ENCODE measurements around the gene NUDT8.
"Not testable (repeated sequence)": the region's sequence is repeated elsewhere in the genome, so short reads cannot be mapped to it uniquely, and the experiment has no call there.

NUDT8 gene

DNA sequence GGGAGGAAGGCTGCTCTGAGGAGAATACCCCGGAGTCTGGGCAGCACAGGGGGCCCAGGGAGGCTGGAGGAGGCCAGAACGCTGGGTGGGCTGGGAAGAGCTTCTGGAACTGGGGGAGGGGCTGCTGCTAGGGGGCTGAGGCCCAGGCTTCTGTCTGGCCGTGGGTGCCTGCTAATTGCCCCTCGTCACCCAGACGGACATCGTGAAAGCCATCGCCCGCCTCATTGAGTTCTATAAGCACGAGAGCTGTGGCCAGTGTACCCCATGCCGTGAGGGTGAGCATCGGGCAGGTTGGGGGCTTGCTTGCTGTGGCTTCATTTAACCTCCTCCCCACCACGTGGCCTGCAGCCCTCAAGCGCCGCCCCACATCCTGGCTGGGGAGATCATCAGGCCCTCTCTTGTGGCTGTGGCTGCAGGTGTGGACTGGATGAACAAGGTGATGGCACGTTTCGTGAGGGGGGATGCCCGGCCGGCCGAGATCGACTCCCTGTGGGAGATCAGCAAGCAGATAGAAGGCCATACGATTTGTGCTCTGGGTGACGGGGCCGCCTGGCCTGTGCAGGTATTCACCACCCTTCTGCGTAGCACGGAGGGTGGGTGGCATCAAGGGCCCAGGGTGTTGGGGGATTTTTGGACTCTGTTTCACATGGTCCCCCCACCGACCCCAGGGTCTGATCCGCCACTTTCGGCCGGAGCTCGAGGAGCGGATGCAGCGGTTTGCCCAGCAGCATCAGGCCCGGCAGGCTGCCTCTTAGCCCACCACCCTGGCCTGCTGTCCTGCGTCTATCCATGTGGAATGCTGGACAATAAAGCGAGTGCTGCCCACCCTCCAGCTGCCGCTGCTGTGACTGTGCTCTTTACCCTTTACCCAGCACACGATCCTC, 17.8 kb downstream of the NUDT8 start:
- no peak for DNase-seq (ENCODE audit: low read depth)

- DNase-seq (ENCODE audit: low read depth) = no peak
Observed at GRCh38 chr11:67611165-67611564, 18.6 kb downstream of the NUDT8 start.

DNA sequence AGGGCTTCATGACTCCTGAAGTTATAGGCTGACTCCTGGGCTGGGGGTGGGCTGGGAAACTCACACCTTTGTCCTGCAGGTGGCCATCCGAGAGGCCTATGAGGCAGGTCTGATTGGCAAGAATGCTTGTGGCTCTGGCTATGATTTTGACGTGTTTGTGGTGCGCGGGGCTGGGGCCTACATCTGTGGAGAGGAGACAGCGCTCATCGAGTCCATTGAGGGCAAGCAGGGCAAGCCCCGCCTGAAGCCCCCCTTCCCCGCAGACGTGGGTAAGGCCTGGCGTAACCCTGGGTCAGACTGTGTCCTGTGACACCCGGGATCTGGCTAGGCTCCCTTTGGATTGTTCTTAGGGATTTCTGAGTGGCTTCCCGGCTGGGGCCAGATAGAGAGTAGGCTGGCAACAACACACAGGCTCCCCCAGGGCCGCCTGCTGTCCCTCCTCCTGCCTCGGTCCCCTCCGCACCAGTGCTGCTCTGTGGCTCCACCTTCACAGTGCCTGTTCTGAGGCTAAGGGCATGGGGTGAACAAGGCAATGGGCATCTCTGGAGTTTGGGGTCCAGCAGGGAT, 19.4 kb downstream of the NUDT8 start:
- no peak for DNase-seq (ENCODE audit: low read depth)

GRCh38 chr11:67609316-67609715, 20.4 kb downstream of the NUDT8 start:
- no peak for DNase-seq (ENCODE audit: low read depth)

- no peak for DNase-seq (ENCODE audit: low read depth)
Observed at GRCh38 chr11:67608486-67608885, 21.3 kb downstream of the NUDT8 start.

DNA sequence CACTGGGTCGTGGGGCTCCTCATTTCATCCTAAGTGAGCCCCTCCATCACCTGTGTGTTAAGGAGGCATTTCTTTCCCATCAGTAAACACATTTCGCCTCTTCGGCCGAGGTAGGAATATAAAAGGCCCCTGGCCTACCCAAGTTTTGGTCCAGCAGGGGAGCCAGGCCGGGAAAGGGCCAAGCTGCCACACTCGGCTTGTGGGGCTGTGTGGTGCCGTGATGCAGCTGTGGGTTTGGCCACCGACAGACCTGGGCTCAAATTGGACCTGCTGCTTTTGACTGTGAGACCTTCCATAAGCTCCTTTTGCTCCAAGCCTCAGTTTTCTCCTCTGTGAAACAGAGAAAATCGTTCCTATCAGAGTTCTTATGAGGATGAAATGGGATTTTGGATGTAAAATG, 22.2 kb downstream of the NUDT8 start:
- no peak for DNase-seq (ENCODE audit: low read depth)

- DNase-seq (ENCODE audit: low read depth) = peak; percentile 74
Observed at GRCh38 chr11:67606492-67607295, 23.0 kb downstream of the NUDT8 start, which contains the start of gene NDUFV1. Gene NDUFV1 (plus strand): TSS chr11:67606936. CDS start chr11:67607005, 69 bp downstream.

GRCh38 chr11:67606093-67606491, 23.6 kb downstream of the NUDT8 start:
- DNase-seq (ENCODE audit: low read depth) = no peak

- DNase-seq (ENCODE audit: low read depth) = no peak
Observed at GRCh38 chr11:67605231-67606011, 24.3 kb downstream of the NUDT8 start.

GRCh38 chr11:67604815-67605214, 24.9 kb downstream of the NUDT8 start:
- DNase-seq (ENCODE audit: low read depth) = no peak

DNA sequence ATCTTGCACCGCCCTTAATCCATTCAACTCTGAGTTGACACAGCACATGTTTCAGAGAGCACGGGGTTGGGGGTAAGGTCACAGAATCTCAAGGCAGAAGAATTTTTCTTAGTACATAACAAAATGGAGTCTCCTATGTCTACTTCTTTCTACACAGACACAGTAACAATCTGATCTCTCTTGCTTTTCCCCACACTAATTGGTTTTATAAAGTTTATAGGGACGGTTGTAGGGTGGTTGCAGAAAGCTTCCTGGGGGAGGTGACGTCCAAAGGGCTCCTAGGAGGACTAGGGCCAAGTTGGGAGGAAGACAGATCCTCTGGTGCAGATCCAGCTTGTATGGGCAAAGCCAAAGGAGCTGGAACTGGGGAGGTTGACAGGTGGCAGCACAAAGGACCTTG, 25.6 kb downstream of the NUDT8 start:
- not testable (repeated sequence) for DNase-seq (ENCODE audit: low read depth)

DNA sequence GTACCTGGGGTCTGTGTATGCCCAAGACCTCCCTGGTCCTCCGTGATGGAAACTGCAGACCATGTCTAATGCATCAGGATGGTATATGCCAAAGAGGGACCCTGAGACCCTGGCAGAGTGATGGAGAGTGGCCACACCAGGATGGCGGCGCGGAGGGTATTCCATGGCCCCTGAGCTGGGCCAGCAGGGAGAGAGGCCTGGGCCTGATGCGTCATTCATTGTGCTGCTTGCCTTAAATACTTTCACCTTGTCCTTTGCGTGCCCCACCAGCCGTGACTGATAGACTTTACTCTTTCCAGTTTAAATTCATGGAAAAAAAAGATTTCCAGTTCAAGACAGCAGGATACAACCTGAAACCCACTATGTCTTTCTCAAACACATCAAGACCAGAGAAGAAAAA, 28.6 kb downstream of the NUDT8 start:
- no peak for DNase-seq (ENCODE audit: low read depth)

GRCh38 chr11:67600324-67601029, 29.3 kb downstream of the NUDT8 start:
- no peak for DNase-seq (ENCODE audit: low read depth)

DNA sequence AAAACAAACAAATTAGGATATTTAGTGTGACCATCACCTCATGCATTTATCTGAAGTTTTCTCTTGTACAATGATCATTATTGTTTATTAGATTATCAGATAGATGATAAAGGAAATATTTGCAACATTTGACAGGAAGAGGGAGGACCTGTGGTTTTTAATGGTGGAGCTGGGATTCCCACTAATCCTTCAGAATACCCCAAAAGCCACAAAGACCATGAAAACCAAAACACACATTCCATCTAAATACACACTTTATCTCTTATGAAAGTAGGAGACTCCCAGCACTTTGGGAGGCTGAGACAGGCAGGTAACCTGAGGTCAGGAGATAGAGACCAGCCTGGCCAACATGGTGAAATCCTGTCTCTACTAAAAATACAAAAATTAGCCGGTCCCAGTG, 30.6 kb downstream of the NUDT8 start:
- no peak for DNase-seq (ENCODE audit: low read depth)

- not testable (repeated sequence) for DNase-seq (ENCODE audit: low read depth)
Observed at GRCh38 chr11:67597963-67598362, 31.8 kb downstream of the NUDT8 start.

DNA sequence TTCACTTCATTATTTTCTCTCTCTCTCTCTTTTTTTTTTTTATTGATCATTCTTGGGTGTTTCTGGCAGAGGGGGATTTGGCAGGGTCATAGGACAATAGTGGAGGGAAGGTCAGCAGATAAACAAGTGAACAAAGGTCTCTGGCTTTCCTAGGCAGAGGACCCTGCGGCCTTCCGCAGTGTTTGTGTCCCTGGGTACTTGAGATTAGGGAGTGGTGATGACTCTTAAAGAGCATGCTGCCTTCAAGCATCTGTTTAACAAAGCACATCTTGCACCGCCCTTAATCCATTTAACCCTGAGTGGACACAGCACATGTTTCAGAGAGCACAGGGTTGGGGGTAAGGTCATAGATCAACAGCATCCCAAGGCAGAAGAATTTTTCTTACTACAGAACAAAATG, 32.3 kb downstream of the NUDT8 start:
- DNase-seq (ENCODE audit: low read depth) = not testable (repeated sequence)

- DNase-seq (ENCODE audit: low read depth) = no peak
Observed at GRCh38 chr11:67596753-67597300, 32.9 kb downstream of the NUDT8 start.

- DNase-seq (ENCODE audit: low read depth) = no peak
Observed at GRCh38 chr11:67594480-67594879, 35.3 kb downstream of the NUDT8 start.

DNA sequence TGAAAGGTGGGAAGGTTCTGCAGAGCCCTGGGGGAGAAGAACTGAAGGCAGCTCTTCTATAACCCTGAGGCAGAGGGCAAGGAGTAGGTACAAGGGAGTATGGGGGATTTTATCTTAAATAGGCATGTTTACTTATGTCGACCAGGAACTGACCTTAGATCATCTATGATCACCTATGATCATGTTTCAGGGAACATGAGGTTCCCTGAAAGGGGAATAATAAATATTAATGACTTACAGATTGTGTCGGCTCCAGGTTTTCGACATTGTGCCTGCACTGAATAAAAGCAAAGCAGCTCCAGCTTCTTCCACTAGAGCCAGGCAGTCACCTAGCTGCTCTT, 36.2 kb downstream of the NUDT8 start:
- DNase-seq (ENCODE audit: low read depth) = no peak

DNA sequence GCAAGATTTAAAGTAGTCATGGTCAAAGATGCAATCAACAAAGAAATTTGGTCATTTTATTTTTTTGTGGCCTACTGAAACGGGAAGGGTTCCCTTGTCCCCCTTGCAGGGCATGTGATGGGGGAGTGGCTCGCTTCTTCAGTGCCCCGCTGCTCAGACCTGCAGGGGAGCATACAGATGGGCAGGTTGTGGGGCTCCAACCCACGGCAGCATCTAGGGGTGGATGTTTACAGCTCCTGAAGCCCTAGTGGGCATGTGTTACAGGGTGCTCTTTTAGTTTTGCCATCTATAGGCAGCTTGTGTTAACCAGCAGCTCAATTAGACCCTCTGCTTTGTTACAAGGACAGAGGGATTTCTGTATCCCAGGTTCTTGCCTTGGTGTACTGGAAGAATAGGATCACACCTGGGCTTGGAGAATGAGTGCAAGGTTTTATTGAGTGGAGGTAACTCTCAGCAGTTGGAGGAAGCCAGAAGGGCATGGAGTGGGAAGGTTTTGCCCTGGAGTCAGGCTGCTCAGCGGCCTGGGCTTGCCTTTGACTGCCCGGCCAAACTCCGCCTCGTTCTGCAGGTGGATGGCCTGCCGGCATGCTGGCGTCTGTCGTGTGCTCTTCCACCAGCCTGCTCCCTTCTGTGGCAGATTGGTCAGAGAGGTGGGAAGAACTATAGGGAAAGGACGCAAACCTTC, 36.7 kb downstream of the NUDT8 start:
- DNase-seq (ENCODE audit: low read depth) = no peak

Data from GM04504 (cell line).